CD4-positive, alpha-beta T cell treated with Interleukin-15 for 1 hour (primary cell): Measurements from ENCODE around the gene LOXL1.
A peak's percentile ranks its signal among the peaks of the same experiment; 100 is the strongest.

Experiments used
- DNase-seq: peaks from one replicate; pipeline ENCODE4 v3.0.0-alpha.2; 2020

The LOXL1 gene

GRCh38 chr15:73899197-73900094, 26.8 kb upstream of the LOXL1 start:
- DNase-seq: no peak

DNA sequence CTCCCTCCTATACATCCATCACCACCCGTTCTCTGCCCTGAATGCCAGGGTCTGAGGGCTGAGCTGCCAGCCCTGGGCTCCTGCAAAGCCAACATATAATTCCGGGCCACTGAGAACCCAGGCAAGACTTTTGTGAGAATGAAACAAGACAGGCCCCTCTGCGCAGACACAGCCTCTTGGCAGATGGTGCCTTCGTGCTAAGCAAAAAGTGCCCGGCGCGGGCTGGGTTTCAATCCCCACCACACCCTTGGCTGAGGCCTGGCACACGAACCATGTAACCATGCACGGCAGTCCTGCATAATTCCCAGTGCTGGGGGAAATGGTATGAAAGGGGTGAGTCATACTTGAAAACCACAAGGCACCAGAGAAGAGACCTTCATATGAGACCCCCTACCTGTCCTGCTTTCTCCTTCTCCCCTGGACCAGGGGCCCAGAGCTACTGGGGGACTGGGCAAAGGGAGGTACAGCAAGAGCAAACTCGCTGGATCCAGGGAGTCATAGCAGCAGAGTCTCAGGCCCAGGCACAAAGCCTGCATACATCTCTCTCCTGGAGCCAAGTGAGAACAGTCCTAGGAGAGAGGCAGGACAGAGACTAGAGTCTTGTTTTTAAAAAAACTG, 26.1 kb upstream of the LOXL1 start:
- DNase-seq: no peak

- no peak for DNase-seq
Measured at GRCh38 chr15:73901126-73901810, 25.0 kb upstream of the LOXL1 start.

- DNase-seq: no peak
Measured at GRCh38 chr15:73902121-73903020, 23.9 kb upstream of the LOXL1 start.

DNA sequence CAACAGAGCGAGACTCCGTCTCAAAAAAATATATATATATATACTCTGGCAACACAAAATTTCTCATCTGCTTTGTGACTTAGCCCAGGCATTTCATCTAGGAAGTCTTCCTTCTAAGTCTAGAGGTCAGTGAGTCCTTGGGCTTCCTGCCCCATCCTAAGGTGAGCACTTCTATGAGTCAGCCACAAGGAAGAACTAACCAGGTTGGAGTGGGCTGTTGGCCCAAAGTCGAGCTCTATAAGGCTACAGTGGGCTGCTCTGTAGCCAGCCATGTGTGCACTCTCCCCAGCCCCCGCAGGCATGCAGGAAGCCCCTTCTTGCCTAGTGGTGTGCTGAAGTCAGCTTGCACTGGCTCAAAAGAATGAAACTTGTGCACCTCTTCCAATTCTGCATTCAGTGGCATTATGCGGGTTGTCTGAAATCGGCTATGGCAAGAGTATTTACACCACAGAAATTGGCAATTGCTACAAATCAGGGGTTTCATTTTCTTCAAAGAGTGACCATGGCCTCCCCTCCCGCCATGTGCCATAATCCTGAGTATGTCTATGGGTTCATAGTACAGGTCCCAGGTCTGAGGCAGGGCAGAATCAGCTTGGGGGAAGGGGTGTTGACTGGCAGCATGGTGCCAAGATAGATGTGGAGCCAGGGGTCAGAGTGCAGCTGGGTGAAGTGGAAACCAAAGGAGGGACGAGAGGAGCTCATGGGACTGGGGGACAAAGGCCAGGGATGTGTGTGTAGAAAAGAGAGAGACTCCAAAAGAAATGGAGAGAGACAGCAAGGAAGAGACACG, 22.0 kb upstream of the LOXL1 start:
- no peak for DNase-seq

DNA sequence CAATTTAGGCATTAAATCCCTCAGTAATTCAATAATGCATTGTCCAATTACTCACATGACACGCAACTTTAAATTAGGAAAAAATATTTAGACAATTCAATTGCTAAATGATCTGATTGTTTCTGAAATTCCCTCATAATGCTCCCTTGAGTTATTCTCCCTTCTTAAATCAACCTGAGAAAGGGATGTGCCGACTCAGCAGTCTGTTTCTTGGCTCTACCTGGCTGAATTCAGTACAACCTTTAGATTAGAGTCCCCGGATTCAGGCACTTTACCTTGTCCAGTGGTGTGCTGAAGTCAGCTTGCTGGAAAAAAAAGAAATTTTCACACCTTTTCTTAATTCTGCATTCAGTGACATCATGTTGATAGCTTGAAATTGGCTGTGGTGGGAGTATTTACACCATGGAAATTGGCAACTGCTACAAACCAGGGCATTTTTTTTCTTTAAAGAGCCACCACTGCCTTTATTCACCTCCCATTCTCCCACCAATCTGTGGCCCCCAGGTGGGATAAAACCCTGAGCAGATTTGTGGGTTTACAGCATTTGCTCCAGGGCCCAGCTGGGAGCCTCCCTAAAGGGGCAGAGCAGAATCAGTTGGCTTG, 20.9 kb upstream of the LOXL1 start:
- no peak for DNase-seq

DNA sequence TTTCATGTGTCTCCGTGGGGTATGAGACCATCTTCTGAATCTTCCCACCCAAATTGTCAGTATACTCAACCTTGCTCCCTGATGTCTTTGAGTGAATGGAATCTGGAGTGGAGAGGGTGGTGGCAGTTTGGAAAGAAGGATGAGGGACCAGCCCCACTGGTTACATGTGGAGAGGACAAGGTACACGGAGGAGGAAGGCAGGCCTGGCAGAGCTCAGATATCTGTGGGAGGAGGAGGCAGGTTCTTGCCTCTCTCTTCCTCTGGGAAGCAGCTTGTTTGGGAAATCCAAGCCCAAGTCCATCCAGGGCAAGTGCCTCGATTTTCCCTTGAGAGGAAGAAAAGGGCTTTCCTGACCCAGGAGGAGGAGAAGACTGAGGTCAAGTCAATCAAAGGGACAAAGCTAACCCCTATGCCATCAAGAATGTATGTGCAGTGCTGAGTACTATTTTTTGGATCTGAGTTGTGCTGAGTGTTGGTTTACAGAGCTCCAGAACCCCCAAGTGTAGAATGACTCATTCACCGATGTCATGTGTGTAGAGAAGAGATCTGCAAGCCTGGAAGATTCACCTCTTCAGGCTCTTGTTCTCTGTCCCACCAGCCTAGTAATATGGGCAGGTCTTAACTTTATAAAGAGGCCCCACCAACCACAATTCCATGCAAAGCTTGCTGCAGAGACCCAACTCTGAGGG, 19.8 kb upstream of the LOXL1 start:
- no peak for DNase-seq

- no peak for DNase-seq
Measured at GRCh38 chr15:73907035-73907408, 19.2 kb upstream of the LOXL1 start.

DNA sequence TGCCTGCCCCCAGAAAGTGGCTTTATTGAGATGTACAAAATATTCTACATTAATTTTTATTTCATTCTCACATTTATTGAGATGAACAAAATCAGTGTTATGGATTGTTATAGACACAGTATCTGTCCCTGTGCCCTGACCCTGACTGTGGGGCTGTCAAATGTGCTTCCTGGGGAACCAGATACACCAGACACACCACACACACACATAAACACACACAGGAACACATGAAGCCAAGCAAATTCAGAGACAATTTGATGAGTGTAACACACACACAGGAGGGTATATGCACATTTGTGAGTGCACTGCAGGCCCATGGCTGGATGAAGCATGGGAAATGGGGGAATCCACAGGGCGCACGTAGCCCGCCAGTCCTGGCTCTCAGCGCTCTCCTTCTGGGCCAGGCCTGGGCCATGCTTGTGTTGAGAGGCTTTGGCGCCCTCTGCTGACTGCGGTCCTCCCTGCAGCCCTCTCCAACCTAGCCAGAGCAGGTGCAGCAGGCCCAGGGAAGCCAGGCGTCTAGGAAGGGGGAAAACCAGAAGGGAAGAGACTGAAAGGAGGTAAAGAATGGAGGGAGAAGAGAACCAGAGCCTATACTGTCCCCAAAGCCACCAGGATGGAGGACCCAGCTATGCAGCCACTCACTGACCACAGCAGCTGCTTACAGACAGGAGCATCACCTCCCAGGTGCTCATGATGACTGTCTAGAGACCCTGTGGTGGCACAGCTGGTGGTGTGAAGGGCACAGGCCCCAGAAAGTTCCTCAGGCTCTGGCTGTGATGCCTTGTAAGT, 18.0 kb upstream of the LOXL1 start:
- peak; percentile 63 for DNase-seq

- no peak for DNase-seq
Measured at GRCh38 chr15:73908822-73909122, 17.5 kb upstream of the LOXL1 start.

DNA sequence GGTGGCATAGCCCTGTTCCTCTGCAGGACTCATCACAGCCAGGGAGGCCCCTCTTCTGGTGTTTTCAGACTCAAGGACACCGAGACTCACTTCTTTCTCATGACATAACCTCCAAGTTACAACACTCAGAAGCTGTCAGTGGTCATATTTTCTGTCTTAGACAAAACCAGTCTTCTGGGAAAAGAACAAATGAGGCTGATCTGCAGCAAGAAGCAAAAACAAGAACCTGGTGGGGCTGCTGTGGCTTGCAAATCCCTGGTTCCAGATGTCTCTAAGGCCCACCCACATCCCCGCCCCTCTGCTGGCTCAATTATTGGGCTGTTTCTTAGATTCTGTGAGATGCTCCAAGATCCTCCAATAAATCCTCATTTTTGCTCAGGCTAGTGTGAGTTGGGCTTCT, 16.6 kb upstream of the LOXL1 start:
- DNase-seq: no peak

GRCh38 chr15:73910522-73911303, 15.5 kb upstream of the LOXL1 start:
- no peak for DNase-seq

DNA sequence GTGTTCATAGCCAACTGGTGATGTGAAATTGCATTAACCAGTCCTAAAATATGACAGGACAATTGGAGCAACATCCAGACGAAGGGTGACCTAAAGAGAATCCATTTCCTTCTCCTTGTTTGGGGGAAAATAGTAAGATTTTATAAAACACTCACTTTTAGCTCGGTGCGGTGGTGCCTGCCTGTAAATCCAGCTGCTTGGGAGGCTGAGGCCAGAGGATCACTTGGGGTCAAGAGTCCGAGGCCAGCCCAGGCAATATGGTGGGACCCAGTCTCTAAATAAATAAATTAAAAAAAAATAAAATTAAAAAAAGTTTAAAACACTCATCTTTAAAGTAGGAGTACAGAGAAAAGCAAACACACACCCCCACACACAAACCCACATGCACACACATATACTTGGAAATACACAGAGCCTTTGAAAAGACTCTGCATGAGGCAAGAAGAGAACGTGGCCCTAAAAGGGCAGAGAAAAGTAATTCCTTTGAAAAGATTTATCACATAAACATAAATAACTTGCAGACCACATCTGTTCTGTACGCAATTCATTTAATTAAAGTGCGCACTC, 14.1 kb upstream of the LOXL1 start:
- no peak for DNase-seq

- DNase-seq: no peak
Measured at GRCh38 chr15:73914145-73914544, 12.1 kb upstream of the LOXL1 start.

- no peak for DNase-seq
Measured at GRCh38 chr15:73915082-73915481, 11.2 kb upstream of the LOXL1 start.

DNA sequence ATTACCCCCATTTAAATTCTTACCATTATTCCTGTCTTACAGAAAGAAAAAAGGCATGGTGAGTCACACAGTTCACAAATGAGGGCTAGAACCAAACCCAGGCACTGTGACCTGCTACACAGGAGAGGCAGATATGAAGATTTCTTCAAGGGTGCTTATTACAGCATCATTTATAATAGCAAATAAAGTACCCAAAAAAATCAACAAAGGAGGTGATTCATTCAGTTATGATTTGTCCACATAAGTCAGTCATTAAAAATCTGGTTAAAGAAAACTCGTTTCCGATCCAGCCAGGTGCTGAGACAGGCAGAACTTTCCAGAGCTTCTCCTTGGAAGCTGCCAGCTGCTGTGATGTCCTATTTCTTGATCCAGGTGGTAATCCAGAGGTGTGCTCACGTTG, 7.5 kb upstream of the LOXL1 start:
- no peak for DNase-seq

DNA sequence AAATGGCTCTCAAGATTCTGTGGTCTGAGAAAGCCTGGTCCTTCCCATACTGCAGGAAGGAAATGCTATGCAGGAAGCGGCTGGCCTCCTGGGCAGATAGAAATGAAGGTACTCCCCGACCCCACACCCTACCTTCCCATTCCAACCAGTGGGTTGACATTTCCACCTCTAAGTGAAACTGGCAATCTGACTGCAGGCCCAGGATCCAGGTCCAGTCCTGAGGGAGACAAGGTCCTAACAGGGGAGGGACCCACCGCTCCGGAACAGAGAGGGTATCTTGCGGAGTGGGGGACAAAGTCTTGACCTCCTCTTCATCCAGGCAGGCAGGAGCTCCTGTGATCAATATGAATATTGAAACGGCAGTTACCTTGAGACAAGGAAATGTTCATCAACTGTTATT, 6.6 kb upstream of the LOXL1 start:
- DNase-seq: no peak

DNA sequence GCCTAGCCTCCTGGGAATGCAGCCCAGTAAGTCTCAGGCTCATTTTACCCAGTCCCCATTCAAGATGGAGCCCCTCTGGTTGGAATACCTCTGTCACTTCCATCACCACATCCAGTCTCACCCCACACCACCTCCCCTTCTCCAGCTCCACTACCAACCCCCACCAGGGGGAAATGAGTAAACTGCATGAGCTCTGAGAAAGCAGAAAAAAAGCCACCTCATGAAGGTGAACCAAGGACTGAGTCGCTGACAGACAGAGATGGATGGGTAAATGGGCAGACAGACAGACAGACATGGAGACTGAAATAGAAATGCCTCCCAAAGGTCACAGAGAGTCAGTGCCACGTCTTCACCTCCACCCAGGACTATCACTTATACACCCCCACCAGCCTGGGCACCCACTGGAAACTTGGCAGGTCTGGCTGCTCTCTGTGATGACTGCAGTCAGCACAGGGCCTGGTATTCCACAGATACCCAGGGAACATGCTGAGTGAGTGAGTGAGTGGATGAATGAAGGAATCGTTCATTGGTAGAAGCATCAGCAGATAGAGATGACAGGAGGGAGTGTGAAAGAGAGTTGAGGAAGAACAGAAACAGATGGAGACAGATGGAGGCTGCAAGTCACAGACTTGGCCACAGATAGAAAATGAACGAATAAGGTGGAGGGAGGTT, 4.9 kb upstream of the LOXL1 start:
- no peak for DNase-seq
